ENCODE data around the gene FLII.

FLII gene

DNA sequence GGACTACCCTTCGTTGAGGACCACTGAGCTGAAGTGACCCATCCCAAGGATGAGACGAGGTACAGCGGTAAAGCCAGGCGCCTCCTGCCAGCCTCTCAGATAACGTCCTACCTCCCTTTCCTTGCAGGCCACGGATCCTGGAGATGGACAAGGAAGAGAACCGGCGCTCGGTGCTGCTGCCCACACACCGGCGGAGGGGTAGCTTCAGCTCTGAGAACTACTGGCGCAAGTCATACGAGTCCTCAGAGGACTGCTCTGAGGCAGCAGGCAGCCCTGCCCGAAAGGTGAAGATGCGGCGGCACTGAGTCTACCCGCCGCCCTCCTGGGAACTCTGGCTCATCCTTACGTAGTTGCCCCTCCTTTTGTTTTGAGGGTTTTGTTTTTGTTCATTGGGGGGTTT is 50.4 kb downstream of the FLII start:
- TF ChIP-seq MYC (IDR thresholded peaks at IDR 0.05; ENCODE audit: low read depth, low read length) = no peak
- TF ChIP-seq, protein P1, sequence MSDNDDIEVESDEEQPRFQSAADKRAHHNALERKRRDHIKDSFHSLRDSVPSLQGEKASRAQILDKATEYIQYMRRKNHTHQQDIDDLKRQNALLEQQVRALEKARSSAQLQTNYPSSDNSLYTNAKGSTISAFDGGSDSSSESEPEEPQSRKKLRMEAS (IDR thresholded peaks at IDR 0.05; ENCODE audit: low read depth, low read length) = no peak
- H3K4me3 ChIP-seq (ENCODE audit: low read depth, low read length) = no peak overlapping the region
- no peak for DNase-seq (ENCODE audit: low read depth)

DNA sequence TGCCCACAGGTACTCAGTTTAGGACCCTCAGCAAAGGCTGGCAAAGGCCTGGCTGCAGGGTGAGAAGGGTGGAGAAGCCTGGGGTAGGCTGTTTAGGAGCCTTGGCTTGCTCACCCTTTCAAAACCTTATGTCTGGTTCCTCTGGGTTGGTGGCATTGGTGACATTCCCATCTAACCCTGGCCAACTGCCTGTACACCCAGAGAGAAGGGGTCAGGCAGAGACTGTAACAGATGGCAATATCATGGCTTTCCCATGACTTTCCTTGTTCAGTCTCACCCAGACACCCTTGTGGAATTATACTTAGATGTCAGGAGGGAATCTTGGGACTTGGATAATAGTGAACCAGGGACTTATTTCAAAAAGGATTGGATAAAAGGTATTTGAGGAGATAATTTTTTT is 51.6 kb downstream of the FLII start:
- no peak for TF ChIP-seq MYC (IDR thresholded peaks at IDR 0.05; ENCODE audit: low read depth, low read length)
- TF ChIP-seq, protein P2, sequence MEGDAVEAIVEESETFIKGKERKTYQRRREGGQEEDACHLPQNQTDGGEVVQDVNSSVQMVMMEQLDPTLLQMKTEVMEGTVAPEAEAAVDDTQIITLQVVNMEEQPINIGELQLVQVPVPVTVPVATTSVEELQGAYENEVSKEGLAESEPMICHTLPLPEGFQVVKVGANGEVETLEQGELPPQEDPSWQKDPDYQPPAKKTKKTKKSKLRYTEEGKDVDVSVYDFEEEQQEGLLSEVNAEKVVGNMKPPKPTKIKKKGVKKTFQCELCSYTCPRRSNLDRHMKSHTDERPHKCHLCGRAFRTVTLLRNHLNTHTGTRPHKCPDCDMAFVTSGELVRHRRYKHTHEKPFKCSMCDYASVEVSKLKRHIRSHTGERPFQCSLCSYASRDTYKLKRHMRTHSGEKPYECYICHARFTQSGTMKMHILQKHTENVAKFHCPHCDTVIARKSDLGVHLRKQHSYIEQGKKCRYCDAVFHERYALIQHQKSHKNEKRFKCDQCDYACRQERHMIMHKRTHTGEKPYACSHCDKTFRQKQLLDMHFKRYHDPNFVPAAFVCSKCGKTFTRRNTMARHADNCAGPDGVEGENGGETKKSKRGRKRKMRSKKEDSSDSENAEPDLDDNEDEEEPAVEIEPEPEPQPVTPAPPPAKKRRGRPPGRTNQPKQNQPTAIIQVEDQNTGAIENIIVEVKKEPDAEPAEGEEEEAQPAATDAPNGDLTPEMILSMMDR (IDR thresholded peaks at IDR 0.05; ENCODE audit: low read depth, low read length) = no peak
- TF ChIP-seq POLR2A (IDR thresholded peaks at IDR 0.05; ENCODE audit: extremely low read depth, insufficient read length) = no peak
- TF ChIP-seq, protein P1 (IDR thresholded peaks at IDR 0.05; ENCODE audit: low read depth, low read length) = no peak
- H3K4me3 ChIP-seq (ENCODE audit: low read depth, low read length) = no peak overlapping the region
- no peak for DNase-seq (ENCODE audit: low read depth)

DNA sequence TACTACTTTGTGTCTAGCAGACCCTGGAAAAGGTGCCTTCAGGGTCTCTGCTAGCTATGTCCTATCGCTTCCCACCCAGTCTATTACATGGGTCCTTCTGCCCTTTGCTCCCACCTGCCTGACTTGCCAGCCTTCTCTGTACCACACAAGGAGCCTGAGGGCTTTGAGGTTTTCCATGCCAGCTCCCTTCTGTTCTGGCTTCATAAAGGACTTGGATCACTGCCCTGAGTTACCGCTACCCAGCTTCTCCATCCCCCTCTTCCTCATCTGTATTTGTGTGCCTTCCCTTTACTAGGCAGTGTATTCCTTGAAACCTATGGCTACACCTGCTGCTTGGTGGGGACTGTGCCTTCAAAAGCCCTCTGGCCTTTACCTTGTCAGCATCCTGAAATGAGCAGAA is 52.7 kb downstream of the FLII start:
- TF ChIP-seq, protein P2 (IDR thresholded peaks at IDR 0.05; ENCODE audit: low read depth, low read length) = no peak
- no peak for TF ChIP-seq MYC (IDR thresholded peaks at IDR 0.05; ENCODE audit: low read depth, low read length)
- TF ChIP-seq, protein P1 (IDR thresholded peaks at IDR 0.05; ENCODE audit: low read depth, low read length) = no peak
- no peak for TF ChIP-seq POLR2A (IDR thresholded peaks at IDR 0.05; ENCODE audit: extremely low read depth, insufficient read length)
- H3K4me3 ChIP-seq (ENCODE audit: low read depth, low read length) = no peak overlapping the region
- no peak for DNase-seq (ENCODE audit: low read depth)

DNA sequence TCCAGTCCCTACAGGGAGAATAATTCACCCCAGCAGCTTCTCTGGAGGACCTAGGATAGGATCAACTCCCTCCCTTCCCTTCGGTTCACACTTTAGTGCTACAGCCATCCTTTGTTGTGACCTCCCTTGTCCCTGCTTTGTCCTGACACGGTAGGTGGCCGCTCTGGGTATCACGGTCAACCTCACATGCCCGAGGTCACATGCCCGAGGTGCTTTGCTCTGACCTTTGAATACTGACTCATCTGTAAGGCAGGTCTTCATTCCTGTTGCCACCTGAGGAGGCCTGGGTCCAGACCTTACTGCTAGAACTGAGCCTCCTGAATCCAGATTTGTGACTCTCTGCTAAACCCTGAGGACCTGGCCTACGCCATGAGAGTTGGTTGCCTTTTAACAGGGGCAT is 55.2 kb downstream of the FLII start:
- TF ChIP-seq, protein P2 (IDR thresholded peaks at IDR 0.05; ENCODE audit: low read depth, low read length) = no peak
- TF ChIP-seq, protein P1 (IDR thresholded peaks at IDR 0.05; ENCODE audit: low read depth, low read length) = no peak
- TF ChIP-seq POLR2A (IDR thresholded peaks at IDR 0.05; ENCODE audit: extremely low read depth, insufficient read length) (no peak), MYC (IDR thresholded peaks at IDR 0.05; ENCODE audit: low read depth, low read length) (no peak)
- DNase-seq (ENCODE audit: low read depth) = no peak
- no peak overlapping the region for H3K4me3 ChIP-seq (ENCODE audit: low read depth, low read length)

DNA sequence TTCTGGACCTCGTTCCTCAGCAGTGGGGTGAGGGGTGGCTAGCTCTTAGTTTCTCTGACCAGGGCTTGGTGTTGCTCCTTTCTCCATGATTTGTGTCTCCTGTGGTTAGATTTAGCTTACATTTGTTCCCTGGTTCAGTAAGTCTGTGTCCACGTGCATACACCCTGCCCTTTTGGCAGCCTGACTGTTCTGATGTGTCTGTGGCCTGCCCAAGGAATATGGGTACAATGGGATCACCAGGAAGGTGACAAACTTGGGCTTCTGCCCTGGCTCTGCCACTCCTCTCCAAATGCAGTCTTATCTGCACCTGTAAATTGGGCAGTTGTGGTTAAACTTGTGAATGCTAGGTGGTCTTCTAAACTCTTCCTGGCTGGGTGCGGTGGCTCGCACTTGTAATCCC is 57.4 kb downstream of the FLII start:
- no peak for DNase-seq (ENCODE audit: low read depth)
- no peak overlapping the region for H3K4me3 ChIP-seq (ENCODE audit: low read depth, low read length)
- TF ChIP-seq MYC (IDR thresholded peaks at IDR 0.05; ENCODE audit: low read depth, low read length) (no peak), POLR2A (IDR thresholded peaks at IDR 0.05; ENCODE audit: extremely low read depth, insufficient read length) (no peak)
- TF ChIP-seq, protein P1 (IDR thresholded peaks at IDR 0.05; ENCODE audit: low read depth, low read length) = no peak
- TF ChIP-seq, protein P2 (IDR thresholded peaks at IDR 0.05; ENCODE audit: low read depth, low read length) = no peak

DNA sequence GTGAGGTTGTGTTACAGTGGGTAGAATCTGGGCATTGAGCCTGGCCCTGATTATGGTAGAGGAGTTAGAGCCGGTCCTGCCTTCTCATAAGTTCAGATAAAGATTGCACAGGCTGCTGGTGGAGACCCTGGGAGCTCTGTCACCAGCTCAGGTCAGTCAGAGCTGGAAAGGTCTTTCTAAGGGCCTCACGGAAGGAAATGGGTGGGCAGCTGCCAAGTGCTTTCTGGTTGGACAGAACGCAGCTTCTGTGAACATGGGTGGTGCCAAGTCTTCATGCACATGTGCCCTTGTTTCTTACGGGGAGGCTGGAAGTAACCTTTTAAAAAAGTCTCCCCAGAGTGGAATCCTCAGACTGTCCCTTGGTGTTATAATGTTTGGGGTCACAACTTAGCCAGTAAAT is 60.0 kb downstream of the FLII start:
- no peak overlapping the region for H3K4me3 ChIP-seq (ENCODE audit: low read depth, low read length)
- no peak for TF ChIP-seq POLR2A (IDR thresholded peaks at IDR 0.05; ENCODE audit: extremely low read depth, insufficient read length)
- TF ChIP-seq, protein P1 (IDR thresholded peaks at IDR 0.05; ENCODE audit: low read depth, low read length) = no peak
- TF ChIP-seq, protein P2 (IDR thresholded peaks at IDR 0.05; ENCODE audit: low read depth, low read length) = no peak
- no peak for TF ChIP-seq MYC (IDR thresholded peaks at IDR 0.05; ENCODE audit: low read depth, low read length)
- DNase-seq (ENCODE audit: low read depth) = no peak

Data from NB4 (cell line).